ENCODE data around the gene IKZF1.
"Not testable (repeated sequence)": the region's sequence is repeated elsewhere in the genome, so short reads cannot be mapped to it uniquely, and the experiment has no call there.

The IKZF1 gene

DNA sequence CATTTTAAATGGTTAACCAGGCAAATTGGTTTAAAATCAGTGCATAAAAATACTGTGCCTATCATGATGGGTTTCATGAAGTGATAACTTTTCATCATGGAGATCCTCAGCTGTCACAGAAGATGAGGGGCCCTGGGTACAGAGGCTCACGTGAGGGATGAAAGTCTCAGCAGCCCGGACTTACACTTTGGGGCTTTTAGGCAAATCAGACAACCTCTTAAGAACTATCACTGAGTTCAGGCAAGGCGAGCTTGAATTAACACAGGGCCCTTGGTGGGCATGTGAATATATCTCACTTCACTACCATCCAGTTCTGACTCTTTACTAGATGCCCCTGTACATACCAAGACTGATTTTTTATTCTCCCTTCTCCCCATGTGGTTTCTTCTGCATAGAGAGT is 19.6 kb downstream of the IKZF1 start:
- DNase-seq: no peak
- in situ Hi-C loops (cut with HindIII; ENCODE audit: low pct_ligation_motif_present, low pct_unique_long_range_greater_than_20kb, low sequenced_read_pairs): no loop called here

DNA sequence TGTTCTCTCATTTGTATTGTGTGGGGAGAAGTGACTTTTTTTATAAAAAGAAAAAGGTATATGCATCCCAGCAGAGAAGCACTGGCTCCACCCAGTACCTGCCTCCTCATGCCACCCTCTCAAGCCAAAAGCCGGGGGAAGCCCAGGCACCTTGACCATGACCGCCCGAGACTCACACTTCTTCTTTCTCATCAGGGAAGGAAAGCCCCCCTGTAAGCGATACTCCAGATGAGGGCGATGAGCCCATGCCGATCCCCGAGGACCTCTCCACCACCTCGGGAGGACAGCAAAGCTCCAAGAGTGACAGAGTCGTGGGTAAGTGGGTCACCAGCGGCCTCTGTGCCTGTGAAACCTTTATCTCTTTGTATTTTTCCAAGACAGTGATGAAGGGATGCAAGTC is 22.9 kb downstream of the IKZF1 start:
- no peak for DNase-seq

DNA sequence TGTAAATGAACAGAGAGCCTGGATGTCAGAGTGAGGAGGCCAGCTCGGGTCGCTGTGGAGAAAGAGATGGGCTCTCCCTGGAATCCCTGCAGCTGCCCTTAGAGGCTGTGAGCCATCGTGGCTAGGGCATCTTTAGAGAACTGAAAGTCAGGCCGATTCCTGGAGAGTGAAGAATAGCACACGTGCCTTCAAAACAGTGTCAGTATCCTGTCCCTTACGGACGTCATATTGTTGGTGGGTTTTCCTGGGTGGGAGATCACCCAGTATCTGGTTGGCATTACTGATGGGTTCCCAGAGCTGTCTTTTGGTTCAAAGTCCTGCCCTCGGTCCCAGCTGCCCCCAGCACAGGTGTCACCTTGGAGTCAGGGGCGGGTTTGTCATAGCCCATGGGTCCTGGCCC is 25.3 kb downstream of the IKZF1 start:
- in situ Hi-C loops (cut with HindIII; ENCODE audit: low pct_ligation_motif_present, low pct_unique_long_range_greater_than_20kb, low sequenced_read_pairs): no loop called here
- DNase-seq: no peak

More for the DNA sequence above, 22.9 kb downstream of the IKZF1 start:
- in situ Hi-C loops (cut with HindIII; ENCODE audit: low pct_ligation_motif_present, low pct_unique_long_range_greater_than_20kb, low sequenced_read_pairs): no loop called here

DNA sequence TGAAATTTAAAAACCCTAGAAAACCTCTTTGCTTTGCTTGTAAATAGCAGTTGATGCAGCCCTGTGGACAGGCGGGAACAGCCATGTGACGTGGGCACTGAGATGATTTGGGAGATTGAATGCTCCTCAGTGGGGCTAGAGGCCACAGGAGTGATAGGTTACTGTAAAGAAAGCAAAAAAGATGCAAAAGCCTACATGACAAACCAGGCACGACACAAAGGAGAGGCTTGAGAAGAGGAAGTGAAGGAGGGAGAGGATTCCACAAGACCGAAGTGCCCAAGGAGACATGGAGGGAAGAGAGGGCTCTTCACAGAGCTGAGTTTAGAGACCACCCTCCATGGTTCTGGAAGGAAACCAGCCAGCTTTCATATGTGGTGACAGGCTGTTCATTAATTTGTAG is 25.7 kb downstream of the IKZF1 start:
- in situ Hi-C loops (cut with HindIII; ENCODE audit: low pct_ligation_motif_present, low pct_unique_long_range_greater_than_20kb, low sequenced_read_pairs): no loop called here
- no peak for DNase-seq

DNA sequence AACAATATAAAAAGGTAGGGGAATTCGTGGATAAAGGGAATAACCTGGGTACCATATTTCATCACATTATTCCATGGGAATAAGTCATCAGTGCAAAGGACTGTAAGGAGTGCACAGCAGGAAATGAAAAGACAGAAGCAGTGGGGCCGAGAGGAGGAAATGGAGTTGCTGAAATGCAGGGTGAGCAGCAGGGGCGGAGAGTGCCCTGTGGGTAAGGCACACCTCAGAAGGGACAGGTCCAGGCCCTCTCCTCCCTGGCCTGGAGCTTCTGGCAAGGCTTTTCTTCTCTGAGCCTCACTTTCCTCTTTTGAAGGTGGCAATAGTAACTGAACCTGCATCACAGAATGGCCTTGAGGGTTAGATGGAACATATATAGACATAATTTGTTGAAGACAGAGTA is 26.2 kb downstream of the IKZF1 start:
- DNase-seq: no peak

DNA sequence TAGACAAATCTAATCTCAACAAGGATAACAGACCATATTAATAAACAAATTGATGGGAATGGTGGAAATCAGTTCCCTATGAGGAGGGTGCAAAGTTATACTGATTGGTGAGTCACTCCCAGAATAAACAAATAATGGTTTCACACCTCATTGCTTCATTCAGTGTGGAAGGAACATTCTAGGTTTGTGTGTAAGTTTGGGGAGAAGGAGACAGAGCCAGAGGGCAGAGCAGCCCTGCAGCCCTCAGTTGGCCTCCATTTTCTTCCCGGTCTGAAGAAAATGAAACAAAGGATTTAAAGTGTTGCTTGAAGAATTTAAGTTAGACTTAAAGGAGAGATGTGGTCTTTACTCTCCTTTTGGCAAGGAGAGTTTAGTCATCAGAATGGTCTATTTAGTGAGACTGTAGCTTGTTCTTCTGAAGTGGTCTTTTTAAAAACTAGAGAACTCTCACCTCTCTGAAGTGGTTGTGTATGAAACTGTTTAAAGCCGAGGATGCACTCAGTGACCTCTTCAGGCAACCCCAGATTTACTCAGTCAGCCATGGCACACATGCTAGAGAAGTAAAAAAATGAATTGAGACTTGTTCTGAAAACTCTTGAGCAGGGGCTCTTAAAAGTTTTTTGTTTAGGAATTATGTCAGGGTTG is 27.2 kb downstream of the IKZF1 start:
- DNase-seq: no peak
- in situ Hi-C loops (cut with HindIII; ENCODE audit: low pct_ligation_motif_present, low pct_unique_long_range_greater_than_20kb, low sequenced_read_pairs): no loop called here

More for the DNA sequence above, 26.2 kb downstream of the IKZF1 start:
- in situ Hi-C loops (cut with HindIII; ENCODE audit: low pct_ligation_motif_present, low pct_unique_long_range_greater_than_20kb, low sequenced_read_pairs): no loop called here

DNA sequence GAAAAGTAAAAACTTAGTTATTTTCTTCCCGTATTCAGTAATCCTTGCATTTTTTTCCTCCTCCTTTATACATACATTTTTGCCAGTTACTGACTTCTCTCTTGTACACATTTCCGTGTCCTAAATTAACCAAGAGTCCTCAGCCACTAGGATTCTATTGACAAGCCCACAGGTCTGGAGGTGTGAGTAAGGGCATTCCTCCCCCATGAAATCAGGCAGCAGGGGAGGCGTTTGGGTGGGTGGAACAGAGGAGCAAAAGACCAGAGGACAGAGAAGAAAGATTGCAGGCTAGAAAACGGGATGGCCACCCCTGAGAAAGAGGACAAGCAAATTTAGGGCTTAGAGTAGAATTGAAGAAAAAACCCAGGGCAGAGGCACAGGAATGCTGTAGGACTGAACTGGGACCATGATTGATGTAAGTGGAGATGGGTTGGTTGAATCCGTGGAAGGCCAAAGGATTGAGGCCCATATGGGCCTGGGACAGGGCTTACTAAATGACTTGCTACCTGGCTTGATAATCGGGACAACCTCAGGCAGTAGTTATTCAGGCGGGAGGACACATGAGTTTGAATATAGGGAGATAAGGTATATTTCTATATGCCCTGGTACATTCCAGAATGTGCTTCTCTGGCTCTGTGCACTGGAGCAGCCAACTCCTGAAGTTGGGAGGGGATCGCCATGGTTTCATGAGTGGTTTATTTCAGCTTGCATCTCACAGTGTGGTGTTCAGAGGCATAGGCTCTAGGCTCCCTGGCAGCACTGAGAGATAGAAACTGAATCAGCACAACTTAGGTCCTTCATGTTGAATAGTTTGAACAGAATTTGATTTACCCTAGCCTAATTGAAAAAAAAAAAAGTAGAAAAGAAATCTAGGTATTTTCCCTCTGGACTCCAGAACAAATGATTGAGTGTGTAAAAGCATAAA is 28.0 kb downstream of the IKZF1 start:
- no peak for DNase-seq
- in situ Hi-C loops (cut with HindIII; ENCODE audit: low pct_ligation_motif_present, low pct_unique_long_range_greater_than_20kb, low sequenced_read_pairs): no loop called here

DNA sequence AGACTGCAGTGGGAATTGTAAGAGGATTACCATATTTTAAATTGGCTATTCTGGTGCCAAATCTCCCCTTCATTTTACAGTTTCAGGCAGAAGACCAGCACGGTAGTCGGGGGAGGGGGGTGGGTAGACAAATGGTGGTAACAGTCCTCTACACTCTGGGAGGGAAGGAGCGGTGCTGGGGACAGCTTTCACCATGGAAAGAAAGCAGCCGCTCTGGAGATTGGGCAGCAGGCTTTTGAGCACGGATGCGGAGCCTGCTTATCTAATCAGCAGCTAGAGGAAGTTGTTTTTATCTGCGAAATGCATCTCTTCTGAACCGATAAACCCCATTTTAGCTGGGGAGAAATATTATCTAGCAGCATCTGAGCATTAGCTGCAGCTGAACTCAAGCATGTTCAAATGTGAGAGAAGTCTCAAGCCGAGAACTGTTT is 28.7 kb downstream of the IKZF1 start:
- in situ Hi-C loops (cut with HindIII; ENCODE audit: low pct_ligation_motif_present, low pct_unique_long_range_greater_than_20kb, low sequenced_read_pairs): no loop called here
- DNase-seq: no peak

DNA sequence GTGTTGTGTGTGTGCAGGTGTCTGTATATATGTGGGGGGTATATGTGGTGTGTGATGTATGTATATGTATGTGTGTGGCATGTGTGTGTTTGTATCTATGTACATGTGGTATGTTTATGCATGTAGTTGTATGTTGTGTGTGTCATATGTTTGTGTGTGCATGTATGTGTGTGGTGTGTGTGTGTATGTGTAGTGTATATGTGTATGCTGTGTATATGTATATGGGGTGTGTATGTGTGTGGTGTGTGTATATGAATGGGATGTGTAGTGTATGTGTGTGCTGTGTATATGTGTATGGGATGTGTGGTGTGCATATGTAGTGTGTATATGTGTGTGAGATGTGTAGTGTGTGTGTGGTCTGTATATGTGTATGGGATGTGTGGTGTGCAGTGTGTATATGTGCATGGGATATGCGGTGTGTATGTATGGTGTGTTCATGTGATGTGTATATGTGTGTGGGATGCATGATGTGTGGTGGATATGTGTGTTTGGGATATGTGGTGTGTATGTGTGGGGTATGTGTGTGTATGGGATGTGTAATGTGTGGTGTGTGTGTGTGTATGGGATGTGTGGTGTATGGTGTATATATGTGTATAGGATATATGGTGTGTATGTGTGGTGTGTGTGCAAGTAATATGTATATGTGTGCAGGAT is 30.0 kb downstream of the IKZF1 start:
- no peak for DNase-seq
- in situ Hi-C loops (cut with HindIII; ENCODE audit: low pct_ligation_motif_present, low pct_unique_long_range_greater_than_20kb, low sequenced_read_pairs): no loop called here

DNA sequence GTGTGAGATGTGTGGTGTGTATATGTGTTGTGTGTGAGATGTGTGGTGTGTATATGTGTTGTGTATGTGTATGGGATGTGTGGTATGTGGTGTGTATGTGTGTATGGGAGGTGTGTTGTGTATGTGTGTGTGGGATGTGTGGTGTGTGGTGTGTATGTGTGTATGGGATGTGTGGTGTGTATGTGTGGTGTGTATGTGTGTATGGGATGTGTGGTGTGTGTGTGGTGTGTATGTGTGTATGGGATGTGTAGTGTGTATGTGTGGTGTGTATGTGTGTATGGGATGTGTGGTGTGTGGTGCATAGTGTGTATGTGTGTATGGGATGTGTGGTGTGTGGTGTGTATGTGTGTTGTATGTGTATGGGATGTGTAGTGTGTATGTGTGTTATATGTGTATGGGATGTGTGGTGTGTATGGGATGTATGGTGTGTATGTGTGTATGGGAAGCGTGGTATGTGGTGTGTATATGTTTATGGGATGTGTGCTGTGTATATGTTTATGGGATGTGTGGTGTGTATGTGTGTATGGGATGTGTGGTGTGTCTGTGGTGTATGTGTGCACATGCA is 30.8 kb downstream of the IKZF1 start:
- in situ Hi-C loops (cut with HindIII; ENCODE audit: low pct_ligation_motif_present, low pct_unique_long_range_greater_than_20kb, low sequenced_read_pairs): no loop called here
- DNase-seq: no peak

DNA sequence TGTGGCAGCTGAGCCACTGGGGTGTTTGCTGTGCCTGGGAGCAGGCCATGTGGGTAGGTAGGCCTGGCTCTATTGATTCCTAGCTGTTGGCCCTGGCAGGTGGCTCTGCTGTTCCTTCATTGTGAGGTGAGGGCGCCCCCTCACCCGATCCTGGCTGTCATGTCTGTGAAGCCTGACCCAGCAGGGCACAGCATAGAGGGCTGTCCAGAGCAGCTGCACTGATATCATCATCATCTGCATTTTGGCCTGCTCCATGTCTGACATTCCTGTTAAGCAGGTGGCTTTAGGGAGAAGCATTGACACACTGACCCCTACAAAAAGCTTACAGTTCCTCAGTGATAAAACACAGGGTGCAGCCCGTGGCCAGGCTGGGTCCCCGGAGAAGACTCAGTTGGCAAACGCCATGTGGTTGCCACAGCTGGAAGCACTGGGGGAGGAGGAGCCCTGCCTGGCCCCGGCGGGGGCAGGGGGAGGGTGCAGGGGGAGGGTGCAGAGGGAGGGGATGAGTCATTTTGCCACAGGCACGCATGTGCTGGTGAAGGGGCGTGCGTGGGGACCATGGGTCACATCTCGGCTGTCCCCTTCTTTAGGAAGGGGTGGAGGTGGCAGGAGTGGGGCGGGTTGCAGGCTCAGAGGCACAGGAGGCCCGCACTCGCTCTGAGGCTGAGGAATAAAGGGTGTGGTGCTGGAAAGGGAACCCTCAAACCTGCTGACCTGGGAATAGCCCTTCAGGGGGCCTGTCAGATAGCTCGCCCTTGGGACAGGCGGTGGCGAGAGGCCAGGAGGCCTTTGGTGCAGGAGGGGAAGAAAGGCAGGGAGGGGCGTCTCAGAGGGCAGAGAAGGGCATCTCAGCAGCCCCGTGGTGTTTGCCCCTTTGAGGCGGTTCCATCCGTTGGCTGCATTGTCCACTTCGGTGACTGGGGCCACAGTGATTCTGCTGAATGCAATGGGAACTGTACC is 31.6 kb downstream of the IKZF1 start:
- no peak for DNase-seq
- in situ Hi-C loops (cut with HindIII; ENCODE audit: low pct_ligation_motif_present, low pct_unique_long_range_greater_than_20kb, low sequenced_read_pairs): no loop called here

DNA sequence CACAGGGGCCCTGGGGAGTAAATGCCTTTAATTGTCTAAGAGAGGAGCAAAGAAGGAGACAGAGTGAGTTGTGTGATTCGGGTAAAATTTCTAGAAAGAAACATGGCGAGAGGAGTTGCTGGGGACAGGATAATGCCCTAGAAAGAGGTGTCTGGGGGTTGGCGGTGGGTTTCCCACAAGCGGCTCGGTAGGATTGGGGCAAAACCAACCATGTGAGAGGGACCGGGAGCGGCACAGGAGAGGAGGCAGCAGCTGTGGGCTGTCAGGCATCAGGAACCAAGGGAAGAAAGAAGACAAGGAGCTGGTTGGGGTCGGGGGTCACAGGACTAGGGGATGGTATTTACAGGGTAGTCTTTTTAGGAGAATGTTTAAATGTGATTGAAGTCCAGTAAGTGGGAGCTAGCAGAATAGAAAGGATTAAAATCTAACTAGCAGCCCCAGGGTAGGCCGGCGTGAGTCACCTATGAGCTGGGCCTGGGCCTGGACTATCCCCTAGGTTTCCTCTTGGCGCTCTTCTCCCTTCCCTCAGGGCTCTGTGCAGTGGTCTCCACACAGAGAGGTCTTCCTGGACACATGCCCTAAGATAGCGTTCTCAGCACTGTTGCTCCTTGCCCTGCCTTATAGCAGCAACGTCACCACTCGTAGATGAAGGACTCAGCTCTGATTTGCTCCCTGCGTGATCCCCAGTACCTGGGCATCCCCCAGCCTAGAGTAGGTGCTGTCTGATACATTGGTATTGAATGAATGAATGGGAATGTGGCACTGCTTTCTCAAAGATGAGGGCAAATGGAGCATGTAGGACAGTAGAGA is 32.6 kb downstream of the IKZF1 start:
- in situ Hi-C loops (cut with HindIII; ENCODE audit: low pct_ligation_motif_present, low pct_unique_long_range_greater_than_20kb, low sequenced_read_pairs): no loop called here

DNA sequence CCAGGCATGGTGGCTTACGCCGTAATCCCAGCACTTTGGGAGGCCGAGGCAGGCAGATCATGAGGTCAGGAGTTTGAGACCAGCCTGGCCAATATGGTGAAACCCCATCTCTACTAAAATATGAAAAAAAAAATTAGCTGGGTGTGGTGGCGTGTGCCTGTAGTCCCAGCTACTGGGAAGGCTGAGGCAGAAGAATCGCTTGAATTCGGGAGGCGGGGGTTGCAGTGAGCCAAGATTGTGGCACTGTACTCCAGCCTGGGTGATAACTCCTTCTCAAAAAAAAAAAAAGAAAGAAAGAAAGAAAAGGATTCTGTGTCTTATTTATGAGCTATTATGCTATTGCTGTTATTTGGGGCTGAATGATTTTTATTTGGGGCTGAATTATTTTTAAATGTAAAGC is 35.0 kb downstream of the IKZF1 start:
- in situ Hi-C loops (cut with HindIII; ENCODE audit: low pct_ligation_motif_present, low pct_unique_long_range_greater_than_20kb, low sequenced_read_pairs); DNase-seq: not testable (repeated sequence)

More for the DNA sequence above, 32.6 kb downstream of the IKZF1 start:
- DNase-seq: no peak

DNA sequence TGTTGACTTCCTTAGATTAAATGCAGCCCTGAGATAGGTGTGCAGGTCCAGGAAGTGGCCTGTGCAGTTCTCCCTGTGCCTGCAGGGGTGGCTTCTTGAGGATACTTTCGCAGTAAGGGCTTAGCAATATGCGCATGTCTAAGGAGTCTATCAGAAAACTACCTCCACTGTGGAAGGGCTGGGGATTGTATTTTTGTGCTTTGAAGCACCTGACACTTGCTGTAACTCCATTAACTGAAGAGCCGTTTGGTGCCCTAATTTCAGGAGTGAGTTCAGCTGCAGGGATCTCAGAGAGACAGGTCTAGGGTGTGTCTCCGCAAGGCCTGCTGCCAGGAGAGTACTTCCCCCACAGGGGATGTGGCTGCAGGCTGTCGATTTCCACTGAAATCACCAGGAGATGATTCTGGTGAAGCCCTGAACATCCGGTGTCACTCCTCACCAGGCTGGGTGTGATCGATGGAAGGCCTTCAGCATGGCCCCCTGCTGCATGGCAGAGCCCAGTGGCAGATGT is 35.5 kb downstream of the IKZF1 start:
- DNase-seq: no peak
- in situ Hi-C loops (cut with HindIII; ENCODE audit: low pct_ligation_motif_present, low pct_unique_long_range_greater_than_20kb, low sequenced_read_pairs): no loop called here

DNA sequence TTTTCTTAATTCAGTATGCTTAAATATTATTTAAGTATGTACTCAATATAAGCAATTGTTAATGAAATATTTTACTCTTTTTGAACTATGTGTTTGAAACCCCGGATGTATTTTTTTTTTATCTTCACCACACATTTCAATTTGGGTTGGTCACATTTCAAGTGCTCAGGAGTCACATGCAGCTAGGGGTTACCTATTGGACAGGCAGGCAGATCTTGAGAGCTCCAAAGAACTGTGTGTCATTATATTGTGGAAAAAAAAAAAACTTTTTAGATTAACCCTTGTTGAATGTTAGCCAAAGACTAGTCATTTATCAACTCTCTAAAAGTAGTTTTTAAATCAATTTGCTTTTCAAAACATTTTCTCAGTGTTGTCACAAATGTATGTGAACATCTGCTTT is 37.2 kb downstream of the IKZF1 start:
- no peak for DNase-seq
- in situ Hi-C loops (cut with HindIII; ENCODE audit: low pct_ligation_motif_present, low pct_unique_long_range_greater_than_20kb, low sequenced_read_pairs): no loop called here

DNA sequence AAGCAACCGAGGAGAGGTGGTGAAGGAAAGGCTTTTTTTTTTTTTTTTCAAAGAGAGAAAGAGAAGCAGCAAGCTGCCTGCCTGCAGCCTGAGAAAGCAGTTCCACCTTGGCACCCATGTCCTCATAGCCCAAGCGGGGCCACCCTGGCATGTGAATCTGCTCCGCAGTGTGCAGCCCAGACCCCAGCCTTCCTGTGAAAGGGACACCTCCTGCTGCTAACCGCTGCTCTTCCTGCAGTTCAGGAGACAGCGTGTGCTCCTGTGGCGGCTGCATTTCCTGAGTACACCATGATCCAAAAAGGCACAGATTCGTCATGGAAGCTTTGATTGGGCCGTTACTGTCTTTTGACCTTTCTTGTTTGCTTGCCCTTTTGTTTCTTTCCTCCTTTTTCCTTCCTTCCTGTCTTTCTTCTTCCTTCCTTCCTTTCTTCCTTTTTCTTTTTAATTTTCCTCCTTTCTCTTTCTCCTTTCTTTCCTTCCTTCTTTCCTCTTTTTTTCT is 38.1 kb downstream of the IKZF1 start:
- in situ Hi-C loops (cut with HindIII; ENCODE audit: low pct_ligation_motif_present, low pct_unique_long_range_greater_than_20kb, low sequenced_read_pairs): no loop called here
- no peak for DNase-seq

Measured in ACHN (cell line).